HepG2 (cell line): ENCODE results near the gene PHIP. TPM values are rescaled to one million over a fixed set of nuclear protein-coding genes. Genes with fewer than 3 reads are reported as not detected.

Experiments
- CCDC6 ChIP-seq: sonication (generic); formaldehyde crosslinking; IDR thresholded peaks from 2 replicates; pipeline ENCODE4 v1.8.1; 2022; ENCODE audit warnings: mild to moderate bottlenecking, missing genetic modification reagents, moderate library complexity
- ESRRA ChIP-seq: sonication (generic); formaldehyde crosslinking; IDR thresholded peaks from 2 replicates; pipeline ENCODE4 v1.5.1; 2020; ENCODE audit warnings: mild to moderate bottlenecking, low read depth, missing genetic modification reagents
- GFI1 ChIP-seq: sonication (generic); formaldehyde crosslinking; IDR thresholded peaks from 2 replicates; pipeline ENCODE4 v1.5.0; 2020; ENCODE audit warnings: missing genetic modification reagents, mild to moderate bottlenecking, borderline replicate concordance
- GTF2F1 ChIP-seq: fragments of 150-350 bp; IDR thresholded peaks from 2 replicates; pipeline ENCODE4 v1.6.1; 2014; ENCODE audit warnings: low read length
- GZF1 ChIP-seq: sonication (generic); formaldehyde crosslinking; IDR thresholded peaks from 2 replicates; pipeline ENCODE4 v1.5.1; 2020; ENCODE audit warnings: mild to moderate bottlenecking, missing genetic modification reagents
- HDAC6 ChIP-seq: fragments of 200-600 bp; sonication (generic); IDR thresholded peaks from 2 replicates; pipeline ENCODE4 v1.7.0; 2017; ENCODE audit warnings: mild to moderate bottlenecking, antibody characterized with exemption, low read length, low read depth
- NCOA1 ChIP-seq: sonication (generic); formaldehyde crosslinking; IDR thresholded peaks from 2 replicates; pipeline ENCODE4 v1.9.0; 2021; ENCODE audit warnings: missing genetic modification reagents
- NFE2L1 ChIP-seq: sonication (generic); formaldehyde crosslinking; IDR thresholded peaks from 2 replicates; pipeline ENCODE4 v1.4.0; 2020; ENCODE audit warnings: missing genetic modification reagents, mild to moderate bottlenecking, borderline replicate concordance
- RAD51 ChIP-seq: fragments of 450-650 bp; IDR thresholded peaks from 2 replicates; pipeline ENCODE4 v1.6.1; 2016; ENCODE audit warnings: borderline replicate concordance
- RBFOX2 ChIP-seq: fragments of 200-400 bp; formaldehyde crosslinking; IDR thresholded peaks from 2 replicates; pipeline ENCODE4 v1.6.1; 2017; ENCODE audit warnings: low read depth, mild to moderate bottlenecking, low read length
- RXRA ChIP-seq: sonication (generic); formaldehyde crosslinking; IDR thresholded peaks from 2 replicates; pipeline ENCODE4 v1.5.1; 2020; ENCODE audit warnings: missing genetic modification reagents
- SP2 ChIP-seq: sonication (generic); formaldehyde crosslinking; IDR thresholded peaks from 2 replicates; pipeline ENCODE4 v1.5.1; 2020; ENCODE audit warnings: mild to moderate bottlenecking, missing genetic modification reagents
- SPEN ChIP-seq: sonication (generic); formaldehyde crosslinking; IDR thresholded peaks from 2 replicates; pipeline ENCODE4 v1.5.1; 2020; ENCODE audit warnings: low read depth, mild to moderate bottlenecking, missing genetic modification reagents
- ZBTB3 ChIP-seq: sonication (generic); formaldehyde crosslinking; IDR thresholded peaks from 2 replicates; pipeline ENCODE4 v1.4.0; 2020; ENCODE audit warnings: low read depth, mild to moderate bottlenecking, moderate library complexity, missing genetic modification reagents, borderline replicate concordance
- ZNF431 ChIP-seq: sonication (generic); formaldehyde crosslinking; IDR thresholded peaks from 2 replicates; pipeline ENCODE4 v1.9.0; 2022; ENCODE audit warnings: missing genetic modification reagents, low read depth, mild to moderate bottlenecking, borderline replicate concordance
- ZNF629 ChIP-seq: sonication (generic); formaldehyde crosslinking; conservative IDR thresholded peaks from 2 replicates; pipeline ENCODE4 v1.5.0; 2020; ENCODE audit warnings: missing genetic modification reagents
- polyA plus RNA-seq, 8 experiments: library from polyadenylated mRNA; depleted of rRNA in 3 of 8; stranded (reverse) in 7 of 8; unstranded in 1 of 8; fragments of >200 nt; fragmentation: Illumina TruSeq in 4 of 8; extraction: Trizol in 4 of 8; gene quantifications; 2 replicates each; pipeline versions ENCODE4 v1.2.1 to v1.2.3, GENCODE V29; 2011 to 2016; ENCODE audit warnings: low read depth in 4 of 8, missing spikeins in 1 of 8, mixed read lengths in 1 of 8; ENCODE audit not compliant: insufficient read depth in 1 of 8
- total RNA-seq, 5 experiments: library from RNA; depleted of rRNA; stranded (reverse); fragments of >200 nt; fragmentation: Illumina TruSeq; extraction: Trizol; gene quantifications; 2 replicates each; pipeline ENCODE4 v1.2.3, GENCODE V29; 2016; ENCODE audit warnings: low read depth in 1 of 5
- TF ChIP-seq, protein P1 (sequence below), 2 experiments: fragments of 450-650 bp in 1 of 2; sonication (generic) in 1 of 2; formaldehyde crosslinking in 1 of 2; IDR thresholded peaks; 2 replicates each; pipeline versions ENCODE4 v1.6.1 to v1.8.0; 2016 to 2022; ENCODE audit warnings: antibody characterized with exemption in 1 of 2, mild to moderate bottlenecking in 1 of 2, missing genetic modification reagents in 1 of 2
- TF ChIP-seq, protein P2 (sequence below): sonication (generic); formaldehyde crosslinking; conservative IDR thresholded peaks from 2 replicates; pipeline ENCODE4 v1.8.0; 2022; ENCODE audit warnings: missing genetic modification reagents

The PHIP gene
- total and polyA plus RNA-seq, 2 of the 13 experiments (the other 11 are each of a cell fraction or from before 2014, with no cell fraction given) = 6.5 to 23.5 TPM

DNA sequence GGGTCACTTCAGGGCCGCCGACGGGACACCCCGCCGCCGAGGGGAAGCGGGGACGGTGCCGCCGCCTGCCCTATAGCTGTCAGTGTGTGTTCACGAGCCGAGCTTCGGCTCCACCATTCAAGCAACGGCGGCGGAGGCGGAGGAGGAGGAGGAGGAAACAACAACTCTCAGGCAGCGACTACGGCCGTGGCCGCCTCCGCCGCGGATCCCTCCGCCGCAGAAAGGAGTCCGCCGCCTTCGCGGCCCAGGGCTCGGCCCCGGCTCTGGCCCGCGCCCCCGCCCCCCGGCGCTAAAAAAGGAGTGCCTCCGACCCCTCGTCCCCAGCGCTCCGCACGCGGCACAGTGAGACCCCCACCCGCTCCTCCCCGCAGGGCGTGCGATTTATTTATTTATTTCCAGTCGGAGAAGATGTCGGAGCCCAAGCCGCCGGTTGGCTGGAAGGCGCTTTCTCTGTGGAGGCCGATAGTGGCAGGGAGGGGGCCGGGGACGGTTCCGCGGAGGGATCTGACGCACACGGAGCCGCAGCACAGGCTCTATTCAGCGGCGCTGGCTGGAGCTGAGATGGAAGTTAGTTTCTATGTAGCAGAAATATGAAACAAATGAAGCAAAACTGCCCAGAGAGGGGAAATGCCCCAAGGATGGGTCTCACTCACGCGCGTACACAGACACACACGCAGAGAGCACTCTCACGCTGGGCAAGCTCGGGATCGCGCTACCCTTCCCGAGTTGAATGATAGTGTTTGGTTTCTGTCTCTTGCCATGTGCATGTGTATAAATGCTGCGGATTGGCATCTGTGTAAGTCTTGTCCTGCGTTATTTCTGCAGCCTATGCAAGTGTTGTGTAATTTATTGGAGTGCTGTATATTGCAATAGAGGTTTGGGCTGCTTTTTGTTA is at the start of gene PHIP (continued):
- TF ChIP-seq, protein P1, sequence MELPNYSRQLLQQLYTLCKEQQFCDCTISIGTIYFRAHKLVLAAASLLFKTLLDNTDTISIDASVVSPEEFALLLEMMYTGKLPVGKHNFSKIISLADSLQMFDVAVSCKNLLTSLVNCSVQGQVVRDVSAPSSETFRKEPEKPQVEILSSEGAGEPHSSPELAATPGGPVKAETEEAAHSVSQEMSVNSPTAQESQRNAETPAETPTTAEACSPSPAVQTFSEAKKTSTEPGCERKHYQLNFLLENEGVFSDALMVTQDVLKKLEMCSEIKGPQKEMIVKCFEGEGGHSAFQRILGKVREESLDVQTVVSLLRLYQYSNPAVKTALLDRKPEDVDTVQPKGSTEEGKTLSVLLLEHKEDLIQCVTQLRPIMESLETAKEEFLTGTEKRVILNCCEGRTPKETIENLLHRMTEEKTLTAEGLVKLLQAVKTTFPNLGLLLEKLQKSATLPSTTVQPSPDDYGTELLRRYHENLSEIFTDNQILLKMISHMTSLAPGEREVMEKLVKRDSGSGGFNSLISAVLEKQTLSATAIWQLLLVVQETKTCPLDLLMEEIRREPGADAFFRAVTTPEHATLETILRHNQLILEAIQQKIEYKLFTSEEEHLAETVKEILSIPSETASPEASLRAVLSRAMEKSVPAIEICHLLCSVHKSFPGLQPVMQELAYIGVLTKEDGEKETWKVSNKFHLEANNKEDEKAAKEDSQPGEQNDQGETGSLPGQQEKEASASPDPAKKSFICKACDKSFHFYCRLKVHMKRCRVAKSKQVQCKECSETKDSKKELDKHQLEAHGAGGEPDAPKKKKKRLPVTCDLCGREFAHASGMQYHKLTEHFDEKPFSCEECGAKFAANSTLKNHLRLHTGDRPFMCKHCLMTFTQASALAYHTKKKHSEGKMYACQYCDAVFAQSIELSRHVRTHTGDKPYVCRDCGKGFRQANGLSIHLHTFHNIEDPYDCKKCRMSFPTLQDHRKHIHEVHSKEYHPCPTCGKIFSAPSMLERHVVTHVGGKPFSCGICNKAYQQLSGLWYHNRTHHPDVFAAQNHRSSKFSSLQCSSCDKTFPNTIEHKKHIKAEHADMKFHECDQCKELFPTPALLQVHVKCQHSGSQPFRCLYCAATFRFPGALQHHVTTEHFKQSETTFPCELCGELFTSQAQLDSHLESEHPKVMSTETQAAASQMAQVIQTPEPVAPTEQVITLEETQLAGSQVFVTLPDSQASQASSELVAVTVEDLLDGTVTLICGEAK (IDR thresholded peaks at IDR 0.05) = no peak
- TF ChIP-seq, protein P1 (CRISPR knock-in tag; IDR thresholded peaks at IDR 0.05) = peak; percentile 69; the same call in 1 of the 2 replicates
- no peak for TF ChIP-seq HDAC6
- TF ChIP-seq NCOA1 (CRISPR knock-in tag) = no peak
- TF ChIP-seq RXRA (CRISPR knock-in tag) = peak; percentile 51; the same call in 1 of the 2 replicates
- TF ChIP-seq RAD51 = no peak
- no peak for TF ChIP-seq NFE2L1 (CRISPR knock-in tag)
- TF ChIP-seq GZF1 (CRISPR knock-in tag) = 0 out of 2 replicates have a peak, but pooled peaks have one; percentile 30
- TF ChIP-seq CCDC6 (CRISPR knock-in tag) = peak; percentile 18; the same call in 1 of the 2 replicates
- TF ChIP-seq, protein P2, sequence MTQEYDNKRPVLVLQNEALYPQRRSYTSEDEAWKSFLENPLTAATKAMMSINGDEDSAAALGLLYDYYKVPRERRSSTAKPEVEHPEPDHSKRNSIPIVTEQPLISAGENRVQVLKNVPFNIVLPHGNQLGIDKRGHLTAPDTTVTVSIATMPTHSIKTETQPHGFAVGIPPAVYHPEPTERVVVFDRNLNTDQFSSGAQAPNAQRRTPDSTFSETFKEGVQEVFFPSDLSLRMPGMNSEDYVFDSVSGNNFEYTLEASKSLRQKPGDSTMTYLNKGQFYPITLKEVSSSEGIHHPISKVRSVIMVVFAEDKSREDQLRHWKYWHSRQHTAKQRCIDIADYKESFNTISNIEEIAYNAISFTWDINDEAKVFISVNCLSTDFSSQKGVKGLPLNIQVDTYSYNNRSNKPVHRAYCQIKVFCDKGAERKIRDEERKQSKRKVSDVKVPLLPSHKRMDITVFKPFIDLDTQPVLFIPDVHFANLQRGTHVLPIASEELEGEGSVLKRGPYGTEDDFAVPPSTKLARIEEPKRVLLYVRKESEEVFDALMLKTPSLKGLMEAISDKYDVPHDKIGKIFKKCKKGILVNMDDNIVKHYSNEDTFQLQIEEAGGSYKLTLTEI (CRISPR knock-in tag) = no peak
- TF ChIP-seq ZNF431 (CRISPR knock-in tag) = 0 out of 2 replicates have a peak, but pooled peaks have one; percentile 66
- peak; percentile 8; the same call in 1 of the 2 replicates for TF ChIP-seq SP2 (CRISPR knock-in tag)
- no peak for TF ChIP-seq GTF2F1
- no peak for TF ChIP-seq GFI1 (CRISPR knock-in tag)
- TF ChIP-seq ZBTB3 (CRISPR knock-in tag) = no peak
- TF ChIP-seq RBFOX2 = peak; percentile 90
- no peak for TF ChIP-seq ZNF629 (CRISPR knock-in tag)
- peak; percentile 80; the same call in 1 of the 2 replicates for TF ChIP-seq SPEN
- TF ChIP-seq ESRRA (CRISPR knock-in tag) = no peak; the same call in 1 of the 2 replicates
